Neutrophil (primary cell): ENCODE data around the gene MYBPH.

Experiments used
- H3K27ac ChIP-seq: fragments of 200-600 bp; sonication (generic); 2 replicates; pipeline ENCODE4 v1.5.1; 2016; ENCODE audit warnings: mild to moderate bottlenecking, moderate library complexity
- H3K27me3 ChIP-seq: fragments of 200-600 bp; sonication (generic); 2 replicates; pipeline ENCODE4 v1.6.0; 2016; ENCODE audit warnings: mild to moderate bottlenecking
- H3K36me3 ChIP-seq: fragments of 200-600 bp; sonication (generic); 2 replicates; pipeline ENCODE4 v1.5.1; 2017
- H3K4me1 ChIP-seq, 2 experiments: fragments of 200-600 bp in 1 of 2; sonication (generic) in 1 of 2; 1 replicate in 1 of 2; 2 replicates in 1 of 2; pipeline versions ENCODE4 v1.5.1 to v1.6.1; 2013 to 2016; ENCODE audit warnings: low read depth in 1 of 2, low read length in 1 of 2, mild to moderate bottlenecking in 1 of 2, moderate library complexity in 1 of 2; ENCODE audit not compliant: control insufficient read depth in 1 of 2, insufficient read depth in 1 of 2
- H3K4me3 ChIP-seq, 2 experiments: fragments of 200-600 bp in 1 of 2; sonication (generic) in 1 of 2; 1 replicate in 1 of 2; 2 replicates in 1 of 2; pipeline ENCODE4 v1.5.1; 2013 to 2016; ENCODE audit warnings: low read depth in 1 of 2, low read length in 1 of 2, mild to moderate bottlenecking in 1 of 2, moderate library complexity in 1 of 2
- H3K9me3 ChIP-seq: fragments of 200-600 bp; sonication (generic); 2 replicates; pipeline ENCODE4 v1.5.1; 2016
- CTCF ChIP-seq: fragments of 200-600 bp; sonication (generic); IDR thresholded peaks from 2 replicates; pipeline ENCODE4 v1.5.1; 2016; ENCODE audit warnings: antibody characterized with exemption

The MYBPH gene

GRCh38 chr1:203217668-203218067, 42.0 kb upstream of the MYBPH start:
- Histone ChIP-seq H3K4me1 (peaks cover 70 to 74% of the 10 kb centered on the region in 2 experiments), H3K4me3 (peak overlapping the region; percentile 24 to 42), H3K27ac (peak overlapping the region; percentile 85), H3K9me3 (no peaks in the 10 kb centered on the region), H3K27me3 (no peaks in the 10 kb centered on the region), H3K36me3 (no peaks in the 10 kb centered on the region)
- TF ChIP-seq CTCF = no peak

- TF ChIP-seq CTCF = no peak
- Histone ChIP-seq H3K36me3 (no peaks in the 10 kb centered on the region), H3K27me3 (no peaks in the 10 kb centered on the region), H3K27ac (peak overlapping the region; percentile 85), H3K4me1 (peaks cover 66 to 69% of the 10 kb centered on the region in 2 experiments), H3K9me3 (no peaks in the 10 kb centered on the region), H3K4me3 (peak overlapping the region; percentile 24 to 42)
These were observed 41.6 kb upstream of the MYBPH start for GRCh38 chr1:203217139-203217655.

GRCh38 chr1:203216274-203217138, 40.9 kb upstream of the MYBPH start:
- Histone ChIP-seq H3K27me3 (no peaks in the 10 kb centered on the region), H3K36me3 (no peaks in the 10 kb centered on the region), H3K9me3 (no peaks in the 10 kb centered on the region), H3K4me3 (peak overlapping the region in 1 of 2 experiments; percentile 42), H3K27ac (peak overlapping the region; percentile 85), H3K4me1 (peaks cover 59 to 63% of the 10 kb centered on the region in 2 experiments)
- peak; percentile 82 for TF ChIP-seq CTCF

- peak overlapping the region in 1 of 2 experiments; percentile 38 for H3K4me3 ChIP-seq
- peak overlapping the region; percentile 85 for H3K27ac ChIP-seq
- peaks cover 55 to 59% of the 10 kb centered on the region in 2 experiments for H3K4me1 ChIP-seq
- TF ChIP-seq CTCF = no peak
- no peaks in the 10 kb centered on the region for H3K9me3 ChIP-seq
- no peaks in the 10 kb centered on the region for H3K27me3 ChIP-seq
- H3K36me3 ChIP-seq = no peaks in the 10 kb centered on the region
These were observed 39.9 kb upstream of the MYBPH start for GRCh38 chr1:203215573-203215972.

GRCh38 chr1:203214871-203215270, 39.2 kb upstream of the MYBPH start:
- peaks cover 55 to 59% of the 10 kb centered on the region in 2 experiments for H3K4me1 ChIP-seq
- no peaks in the 10 kb centered on the region for H3K27me3 ChIP-seq
- no peak for TF ChIP-seq CTCF
- H3K4me3 ChIP-seq = peak overlapping the region in 1 of 2 experiments; percentile 38
- H3K27ac ChIP-seq = peak overlapping the region; percentile 85
- H3K9me3 ChIP-seq = no peaks in the 10 kb centered on the region
- no peaks in the 10 kb centered on the region for H3K36me3 ChIP-seq
